ENCODE data around the gene PJA2. TPM values are rescaled to one million over a fixed set of nuclear protein-coding genes. Genes with fewer than 3 reads are reported as not detected.

The PJA2 gene
- total and polyA plus RNA-seq, 2 donors from 2014 or later, result 30.3 to 103 TPM

DNA sequence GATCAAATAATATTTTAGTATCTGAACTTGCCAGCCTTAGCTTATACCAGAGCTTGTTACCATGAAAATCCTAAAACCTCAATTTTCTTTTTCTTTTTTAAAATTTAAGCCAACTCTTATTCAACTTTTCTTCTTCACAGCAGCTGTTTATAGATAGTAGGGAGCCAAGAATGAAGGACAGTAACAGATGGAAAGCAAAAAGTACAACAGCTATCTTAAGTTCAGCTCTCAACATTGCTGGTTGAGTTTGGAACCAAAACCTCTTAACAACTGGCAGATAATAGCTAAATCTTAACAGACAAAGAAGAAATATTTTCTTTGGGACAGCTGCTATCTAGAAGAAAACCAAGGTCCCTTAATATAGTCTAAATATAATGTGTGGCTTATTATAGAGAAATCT is 74.7 kb downstream of the PJA2 start:
- Histone ChIP-seq H3K27ac (ENCODE audit: low read depth in 2 of 2, low read length in 2 of 2) (no peak overlapping the region), H3K9ac (ENCODE audit: low read length in 3 of 3) (no peak overlapping the region), H3K4me1 (ENCODE audit: control insufficient read depth in 2 of 3, insufficient read depth in 2 of 3, low read depth in 1 of 3, low read length in 3 of 3) (no peaks in the 10 kb centered on the region), H3K9me3 (ENCODE audit: control insufficient read depth in 2 of 3, insufficient read depth in 1 of 3, low read length in 3 of 3) (no peaks in the 10 kb centered on the region), H3K4me3 (ENCODE audit: low read length in 3 of 3) (no peak overlapping the region), H3K36me3 (ENCODE audit: control insufficient read depth in 2 of 3, insufficient read depth in 3 of 3, low read length in 3 of 3) (peaks cover 3 to 22% (median 13%) of the 10 kb centered on the region in 3 donors), H3K27me3 (ENCODE audit: control insufficient read depth, insufficient read depth, low read length) (no peaks in the 10 kb centered on the region)
- DNase-seq (no peak), FAIRE-seq (no peak)
- TF ChIP-seq, protein P1, sequence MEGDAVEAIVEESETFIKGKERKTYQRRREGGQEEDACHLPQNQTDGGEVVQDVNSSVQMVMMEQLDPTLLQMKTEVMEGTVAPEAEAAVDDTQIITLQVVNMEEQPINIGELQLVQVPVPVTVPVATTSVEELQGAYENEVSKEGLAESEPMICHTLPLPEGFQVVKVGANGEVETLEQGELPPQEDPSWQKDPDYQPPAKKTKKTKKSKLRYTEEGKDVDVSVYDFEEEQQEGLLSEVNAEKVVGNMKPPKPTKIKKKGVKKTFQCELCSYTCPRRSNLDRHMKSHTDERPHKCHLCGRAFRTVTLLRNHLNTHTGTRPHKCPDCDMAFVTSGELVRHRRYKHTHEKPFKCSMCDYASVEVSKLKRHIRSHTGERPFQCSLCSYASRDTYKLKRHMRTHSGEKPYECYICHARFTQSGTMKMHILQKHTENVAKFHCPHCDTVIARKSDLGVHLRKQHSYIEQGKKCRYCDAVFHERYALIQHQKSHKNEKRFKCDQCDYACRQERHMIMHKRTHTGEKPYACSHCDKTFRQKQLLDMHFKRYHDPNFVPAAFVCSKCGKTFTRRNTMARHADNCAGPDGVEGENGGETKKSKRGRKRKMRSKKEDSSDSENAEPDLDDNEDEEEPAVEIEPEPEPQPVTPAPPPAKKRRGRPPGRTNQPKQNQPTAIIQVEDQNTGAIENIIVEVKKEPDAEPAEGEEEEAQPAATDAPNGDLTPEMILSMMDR (IDR thresholded peaks at IDR 0.05; ENCODE audit: borderline replicate concordance, extremely low read depth, insufficient read depth), result no peak
- intact Hi-C loops (cut with DNase I), result no loop called here

DNA sequence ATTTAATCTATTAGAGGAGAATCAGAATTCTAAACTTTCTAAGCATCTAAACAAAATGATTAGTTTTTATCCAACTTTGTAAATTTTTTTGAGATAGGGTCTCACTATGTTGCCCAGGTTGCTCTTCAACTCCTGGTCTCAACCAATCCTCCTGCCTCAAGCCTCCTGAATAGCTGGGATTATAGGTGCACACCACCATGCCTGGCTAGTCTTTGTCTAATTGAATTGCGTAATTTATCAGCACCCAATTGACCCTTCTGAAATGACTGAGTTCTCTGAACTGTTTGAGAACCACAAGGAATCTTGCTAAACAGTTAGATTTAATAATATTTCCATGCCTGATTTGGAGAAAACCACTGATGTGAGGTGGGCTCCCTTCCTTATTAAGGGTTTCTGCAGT is 75.7 kb downstream of the PJA2 start:
- FAIRE-seq (no peak), DNase-seq (no peak)
- no peak overlapping the region for H3K9ac ChIP-seq (ENCODE audit: low read length in 3 of 3)
- no peaks in the 10 kb centered on the region for H3K9me3 ChIP-seq (ENCODE audit: control insufficient read depth in 2 of 3, insufficient read depth in 1 of 3, low read length in 3 of 3)
- H3K27me3 ChIP-seq (ENCODE audit: control insufficient read depth, insufficient read depth, low read length), result no peaks in the 10 kb centered on the region
- peaks cover 3 to 22% (median 13%) of the 10 kb centered on the region in 3 donors for H3K36me3 ChIP-seq (ENCODE audit: control insufficient read depth in 2 of 3, insufficient read depth in 3 of 3, low read length in 3 of 3)
- intact Hi-C loops (cut with DNase I), result no loop called here
- no peak overlapping the region for H3K4me3 ChIP-seq (ENCODE audit: low read length in 3 of 3)
- no peak overlapping the region for H3K27ac ChIP-seq (ENCODE audit: low read depth in 2 of 2, low read length in 2 of 2)
- H3K4me1 ChIP-seq (ENCODE audit: control insufficient read depth in 2 of 3, insufficient read depth in 2 of 3, low read depth in 1 of 3, low read length in 3 of 3), result no peaks in the 10 kb centered on the region
- TF ChIP-seq, protein P1 (IDR thresholded peaks at IDR 0.05; ENCODE audit: borderline replicate concordance, extremely low read depth, insufficient read depth), result no peak

DNA sequence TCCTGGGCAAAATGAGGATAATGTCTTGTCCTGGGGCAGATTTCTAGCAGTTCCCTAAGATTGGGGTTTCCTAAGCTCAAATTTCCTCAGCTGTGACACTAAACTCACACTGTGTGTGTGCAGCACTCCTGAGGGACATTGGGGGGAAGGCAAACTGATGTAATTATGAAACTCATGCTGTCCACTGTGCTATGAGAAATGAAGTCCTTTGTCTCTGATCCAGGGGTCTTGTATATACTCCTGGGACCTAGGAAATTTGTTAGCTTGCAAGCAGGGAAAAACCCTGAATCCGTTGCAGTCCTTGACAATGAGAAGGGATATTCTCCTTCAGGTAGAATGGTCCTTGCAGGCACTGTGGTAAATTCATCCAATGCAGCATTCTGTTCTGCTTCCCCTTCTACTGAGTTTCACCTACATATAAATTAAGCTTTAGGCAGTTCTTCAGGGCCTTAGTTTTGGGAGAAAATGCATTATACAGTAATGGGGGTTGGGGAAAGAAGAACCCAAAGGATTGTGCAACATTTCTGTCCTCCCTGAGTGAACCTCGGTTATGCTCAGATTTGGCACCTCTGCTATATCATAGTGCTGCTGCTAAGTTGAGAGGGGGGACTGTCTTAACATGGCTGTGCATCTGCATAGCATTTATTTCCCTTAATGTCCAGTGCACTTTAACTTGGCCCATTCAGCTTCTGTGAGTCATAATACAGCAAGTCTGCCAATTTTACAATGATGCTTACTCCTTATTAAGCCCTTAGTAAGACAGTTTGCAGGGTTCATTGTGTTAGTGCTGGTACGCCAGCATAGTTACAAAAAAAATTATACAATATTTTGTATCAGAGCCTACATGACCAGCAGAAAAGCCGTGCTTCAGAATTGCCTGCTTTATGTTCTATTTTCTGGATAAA is 80.2 kb downstream of the PJA2 start:
- intact Hi-C loops (cut with DNase I), result no loop called here
- Histone ChIP-seq H3K4me3 (ENCODE audit: low read length in 3 of 3) (no peak overlapping the region), H3K27me3 (ENCODE audit: control insufficient read depth, insufficient read depth, low read length) (no peaks in the 10 kb centered on the region), H3K27ac (ENCODE audit: low read depth in 2 of 2, low read length in 2 of 2) (no peak overlapping the region), H3K9ac (ENCODE audit: low read length in 3 of 3) (no peak overlapping the region), H3K36me3 (ENCODE audit: control insufficient read depth in 2 of 3, insufficient read depth in 3 of 3, low read length in 3 of 3) (no peaks in the 10 kb centered on the region), H3K9me3 (ENCODE audit: control insufficient read depth in 2 of 3, insufficient read depth in 1 of 3, low read length in 3 of 3) (no peaks in the 10 kb centered on the region), H3K4me1 (ENCODE audit: control insufficient read depth in 2 of 3, insufficient read depth in 2 of 3, low read depth in 1 of 3, low read length in 3 of 3) (peaks cover 0 to 2% (median 0%) of the 10 kb centered on the region in 3 donors)
- FAIRE-seq (no peak), DNase-seq (no peak)
- TF ChIP-seq, protein P1 (IDR thresholded peaks at IDR 0.05; ENCODE audit: borderline replicate concordance, extremely low read depth, insufficient read depth), result no peak

Measured in kidney (tissue), 14 donors.